HG03571 (cell line): ENCODE data around the gene BRD4.

Source experiments
- ATAC-seq: cut with Tn5 transposase; IDR thresholded peaks from one replicate; pipeline ENCODE4 v1.9.1; 2021; ENCODE audit not compliant: unreplicated experiment

BRD4 gene

GRCh38 chr19:15250640-15250993 lies 81.7 kb downstream of the BRD4 start:
- ATAC-seq: no peak

- no peak for ATAC-seq
Observed at GRCh38 chr19:15249972-15250639, 82.2 kb downstream of the BRD4 start.

DNA sequence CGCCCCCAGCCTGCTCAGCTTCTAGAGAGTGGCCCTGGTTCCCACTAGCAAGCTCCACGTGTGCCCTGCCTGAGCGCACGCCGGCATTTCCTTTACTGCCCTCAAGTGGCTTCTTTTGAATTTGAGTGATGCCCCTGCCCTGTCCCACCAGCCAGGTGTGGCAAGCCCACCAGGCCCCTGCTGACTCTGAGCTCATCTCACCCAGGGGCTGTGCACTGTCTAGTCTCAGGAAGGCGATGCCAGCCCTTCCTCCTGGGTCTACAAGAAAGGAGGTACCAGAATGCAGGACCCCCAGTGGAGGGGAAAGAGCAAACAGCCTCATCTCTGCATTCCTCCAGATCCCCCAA lies 82.8 kb downstream of the BRD4 start:
- no peak for ATAC-seq

- ATAC-seq: no peak
Observed at GRCh38 chr19:15248648-15249527, 83.5 kb downstream of the BRD4 start.

GRCh38 chr19:15248106-15248505 lies 84.2 kb downstream of the BRD4 start:
- no peak for ATAC-seq

- ATAC-seq: no peak
Observed at GRCh38 chr19:15247107-15248014, 85.0 kb downstream of the BRD4 start.

- no peak for ATAC-seq
Observed at GRCh38 chr19:15246198-15246481, 86.2 kb downstream of the BRD4 start.

DNA sequence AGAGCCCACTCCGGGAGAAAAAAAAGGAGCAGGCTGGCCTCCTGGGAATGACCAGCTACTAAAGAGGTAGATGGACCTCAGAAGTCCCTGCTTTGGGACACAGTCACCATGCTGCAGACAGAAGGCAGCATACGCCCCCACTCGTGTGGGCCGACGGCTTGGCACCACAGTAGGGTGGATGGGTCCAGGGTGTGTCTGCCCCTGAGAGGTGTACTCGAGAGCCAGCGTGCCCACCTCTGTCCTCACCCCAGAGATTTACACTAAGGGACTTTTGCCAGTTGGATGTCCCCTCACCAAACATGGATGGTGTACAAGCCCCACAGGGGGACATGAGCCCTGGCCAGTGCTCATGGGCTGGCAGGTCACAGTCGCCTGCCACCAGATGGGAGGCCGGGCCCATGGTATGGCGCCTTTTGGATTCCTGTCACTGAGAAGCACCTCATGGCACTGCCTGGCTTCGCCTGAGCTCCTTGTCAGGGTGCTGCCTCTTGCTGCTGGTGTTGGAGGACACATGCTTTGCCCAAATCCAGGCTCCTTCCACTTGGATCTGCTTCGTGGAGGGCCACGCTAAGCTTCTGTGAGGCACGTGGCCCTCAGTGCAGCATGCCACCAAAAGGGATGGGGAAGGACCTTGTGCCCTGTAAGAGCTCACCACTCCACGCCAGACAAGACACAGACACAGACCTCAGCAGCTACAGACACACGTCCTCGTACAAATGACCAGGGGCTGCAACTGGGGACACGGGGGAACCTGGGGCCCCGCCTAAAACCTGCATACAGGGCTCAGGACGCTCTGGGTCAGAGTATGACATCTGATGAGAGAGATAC lies 86.8 kb downstream of the BRD4 start:
- no peak for ATAC-seq

DNA sequence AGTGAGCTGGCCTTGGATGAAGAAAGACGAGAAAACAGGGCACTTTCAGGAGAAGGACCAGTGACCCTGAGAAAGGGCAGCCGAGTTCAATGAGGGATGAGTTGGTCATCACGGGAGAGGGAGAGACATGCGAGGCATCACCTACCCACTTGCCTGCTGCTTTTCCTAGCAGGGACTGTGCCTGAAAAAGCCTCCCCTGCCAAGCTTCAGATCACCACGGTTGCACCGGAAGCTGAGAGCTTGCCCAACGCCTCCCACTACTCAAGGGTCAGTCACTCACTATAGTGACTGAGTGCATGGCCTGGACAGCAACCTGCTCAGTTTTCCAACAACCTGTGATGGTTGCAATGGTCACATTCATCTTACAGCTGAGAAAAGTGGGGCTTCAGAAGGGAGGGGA lies 87.5 kb downstream of the BRD4 start:
- no peak for ATAC-seq

DNA sequence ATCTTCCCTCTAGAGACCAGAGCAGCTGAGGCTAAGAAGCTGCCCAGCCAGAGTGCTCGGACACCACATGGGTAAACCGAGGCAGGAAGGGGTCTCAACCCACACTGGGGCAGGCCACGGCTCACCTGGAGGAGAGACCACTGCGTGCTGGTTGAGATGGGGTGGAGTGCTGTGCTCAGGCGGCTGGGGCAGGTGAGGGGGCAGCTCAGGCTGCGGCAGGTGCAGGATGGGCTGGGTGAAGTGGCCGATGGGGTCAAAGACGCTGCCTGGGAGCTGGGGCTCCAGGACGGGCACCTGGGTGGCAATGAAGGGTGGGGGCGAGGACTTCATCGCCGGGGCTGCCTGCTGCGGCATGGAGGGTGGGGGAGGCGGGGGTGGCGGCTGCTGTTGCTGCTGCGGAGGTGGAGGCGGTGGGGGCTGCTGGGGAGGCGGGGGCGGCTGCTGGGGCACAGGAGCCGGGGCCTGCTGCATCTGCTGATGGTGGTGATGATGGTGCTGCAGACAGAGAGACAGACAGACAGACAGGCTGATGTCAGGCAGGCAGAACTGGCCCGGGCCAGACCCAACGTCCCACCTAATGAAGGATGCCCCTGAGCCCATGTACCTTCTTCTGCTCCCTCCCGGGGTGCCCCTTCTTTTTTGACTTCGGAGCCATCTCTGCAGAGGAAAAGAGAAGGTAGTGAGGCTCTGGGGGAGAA lies 88.1 kb downstream of the BRD4 start:
- no peak for ATAC-seq

DNA sequence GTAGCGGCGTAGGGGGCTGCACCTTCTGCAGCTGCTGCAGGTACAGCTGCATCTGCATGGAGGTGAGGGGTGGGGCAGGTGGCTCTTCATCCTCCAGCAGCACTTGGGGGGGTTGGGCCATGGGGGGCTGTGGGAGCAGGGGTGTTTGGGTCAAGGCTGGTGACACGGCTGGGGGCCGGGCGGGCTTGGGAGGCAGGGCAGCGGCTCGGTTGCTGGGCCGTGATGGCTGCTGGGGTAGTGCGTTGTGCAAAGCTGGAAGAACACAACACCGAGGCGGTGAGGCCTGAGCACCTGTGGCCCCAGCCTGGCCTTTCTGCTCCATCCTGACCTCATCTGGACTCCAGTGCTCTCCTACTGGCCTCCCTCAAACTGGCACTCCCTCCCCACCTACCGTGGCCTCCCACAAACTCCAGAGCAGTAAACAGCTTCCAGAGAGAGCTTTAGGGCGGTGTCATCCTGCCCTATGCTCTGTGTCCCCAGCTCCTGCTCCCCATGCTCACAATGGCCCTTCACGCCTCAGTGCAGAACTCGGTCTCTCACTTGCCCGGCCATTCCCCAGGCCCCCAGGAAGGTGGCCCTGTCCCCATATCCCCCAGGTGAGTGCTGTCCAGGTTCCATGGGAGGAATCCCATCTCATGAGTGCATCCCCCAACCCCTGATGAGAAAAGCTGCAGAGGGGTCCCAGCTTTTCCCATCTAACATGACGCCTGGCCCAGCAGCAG lies 88.9 kb downstream of the BRD4 start:
- no peak for ATAC-seq

DNA sequence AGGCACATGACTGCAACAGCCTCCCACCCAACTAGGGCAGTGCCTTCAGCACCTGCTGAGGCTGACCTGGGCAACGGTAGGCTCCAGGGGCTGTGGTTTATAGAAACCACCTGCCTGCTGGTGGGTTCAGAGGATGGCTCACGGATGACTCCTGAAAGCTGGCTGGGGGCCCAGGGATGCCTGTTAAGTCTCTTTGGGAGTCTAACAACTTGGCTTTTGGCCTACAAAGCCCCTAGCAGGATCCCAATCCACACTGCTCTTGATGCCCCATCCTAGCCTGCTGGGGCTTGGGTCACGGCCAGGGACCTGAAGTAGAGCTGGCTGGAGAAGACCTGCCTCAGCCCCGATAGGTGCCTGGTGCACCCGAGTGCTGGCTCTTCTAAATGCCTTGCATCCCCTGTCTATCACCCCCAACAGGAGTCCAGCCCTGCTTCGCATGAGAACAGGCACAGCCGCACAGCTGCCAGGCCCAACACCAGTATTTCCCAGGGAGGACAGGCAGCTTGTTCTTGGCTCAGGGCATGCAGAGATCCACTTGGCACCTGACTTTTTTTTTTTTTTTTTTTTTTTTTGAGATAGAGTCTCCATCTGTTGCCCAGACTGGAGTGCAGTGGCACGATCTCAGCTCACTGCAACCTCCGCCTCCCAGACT lies 91.0 kb downstream of the BRD4 start:
- ATAC-seq: no peak

- no peak for ATAC-seq
Observed at GRCh38 chr19:15240515-15240914, 91.8 kb downstream of the BRD4 start.

DNA sequence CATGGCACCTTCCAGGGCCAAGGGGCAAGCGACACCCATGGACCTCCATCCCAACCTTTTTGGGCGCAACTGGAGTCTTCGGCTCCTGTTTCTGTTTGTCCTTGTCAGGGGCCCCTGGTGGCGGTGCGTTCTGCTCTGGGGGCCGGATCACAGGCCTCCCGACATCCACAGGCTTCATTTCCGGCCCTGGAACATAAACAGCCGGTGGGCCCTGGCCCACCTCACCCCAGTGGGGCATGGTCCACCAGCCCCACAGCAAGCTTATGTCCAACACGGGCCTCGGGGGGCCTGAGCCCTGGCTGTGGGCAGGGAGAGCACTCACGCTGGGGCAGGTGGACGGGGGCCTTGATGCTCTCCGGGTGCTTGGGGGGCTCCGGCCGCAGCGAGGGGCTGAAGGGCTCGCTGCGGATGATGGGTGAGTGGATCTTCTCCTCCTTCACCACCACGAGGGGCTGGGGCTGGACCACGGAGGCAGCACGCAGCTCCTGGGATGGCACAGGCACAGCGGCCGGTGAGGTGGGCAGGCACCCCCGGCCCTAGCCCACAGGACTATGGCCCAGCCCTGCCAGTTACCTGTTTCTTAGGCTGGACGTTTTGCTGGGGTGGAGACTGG lies 92.9 kb downstream of the BRD4 start:
- ATAC-seq: no peak

DNA sequence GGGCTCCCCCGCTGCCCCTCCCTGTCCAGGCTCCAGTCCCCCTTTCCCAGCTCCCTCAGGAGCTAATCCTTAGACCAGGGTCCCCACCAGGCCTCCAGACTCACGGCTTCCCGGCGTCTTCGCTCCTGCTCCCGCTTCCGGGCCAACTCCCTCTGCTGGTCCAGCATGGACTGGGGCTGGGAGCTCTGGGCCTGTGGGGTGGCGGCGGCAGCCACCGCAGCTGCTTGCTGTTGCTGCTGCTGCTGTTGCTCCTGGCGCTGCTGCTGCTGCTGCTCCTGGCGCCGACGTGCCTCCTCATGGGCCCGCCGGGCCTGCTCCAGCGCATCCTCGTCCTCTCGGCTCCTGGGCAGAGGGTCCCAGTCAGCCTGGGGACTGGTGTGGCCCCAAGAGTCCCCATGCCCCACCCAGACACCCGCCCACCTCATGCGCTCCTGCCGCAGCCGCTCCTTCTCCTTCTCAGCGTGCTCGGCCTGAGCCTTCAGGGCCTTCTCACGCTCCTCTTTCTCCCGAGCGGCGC lies 93.6 kb downstream of the BRD4 start:
- ATAC-seq: no peak

DNA sequence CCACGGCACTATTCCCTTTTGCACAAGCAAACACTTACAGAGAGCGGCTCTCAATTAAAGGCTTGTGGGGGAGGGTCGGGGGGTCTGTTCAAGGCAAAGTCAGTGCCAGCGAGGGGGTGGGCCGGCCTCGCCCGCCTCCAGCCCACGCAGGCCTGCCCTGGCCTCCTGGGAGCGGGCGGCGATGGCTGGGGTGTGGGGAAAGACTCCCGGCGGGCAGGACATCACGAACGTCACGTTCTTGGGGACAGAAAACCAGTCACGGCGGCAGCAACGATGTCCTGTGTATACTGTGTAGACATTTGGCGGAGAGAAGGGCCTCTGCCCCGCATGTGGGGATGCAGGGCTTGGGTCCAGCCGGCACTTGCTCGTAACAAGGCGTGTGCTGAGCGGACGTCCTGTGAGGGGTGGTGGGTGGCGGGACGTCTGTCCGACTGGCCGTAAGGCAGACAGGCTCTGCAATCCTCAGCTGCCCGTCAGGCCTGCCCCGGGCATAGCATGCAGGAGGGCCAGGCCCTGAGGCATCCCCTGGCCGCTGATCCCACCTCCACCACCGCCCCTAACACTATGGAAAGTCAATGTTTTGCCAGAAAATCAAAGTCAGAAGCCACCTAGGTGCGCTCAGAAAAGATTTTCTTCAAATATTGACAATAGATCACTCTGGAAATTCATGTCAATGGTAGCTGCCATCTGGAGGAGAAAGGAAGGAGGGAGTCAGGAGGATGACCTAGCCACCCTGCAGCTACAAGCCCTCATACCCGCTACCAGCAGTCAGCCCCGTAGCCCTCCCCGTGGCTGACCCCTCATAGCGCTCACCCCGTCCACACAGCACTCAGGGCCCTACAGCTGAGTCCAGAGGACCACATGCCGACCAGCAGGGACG lies 94.3 kb downstream of the BRD4 start:
- ATAC-seq: no peak

DNA sequence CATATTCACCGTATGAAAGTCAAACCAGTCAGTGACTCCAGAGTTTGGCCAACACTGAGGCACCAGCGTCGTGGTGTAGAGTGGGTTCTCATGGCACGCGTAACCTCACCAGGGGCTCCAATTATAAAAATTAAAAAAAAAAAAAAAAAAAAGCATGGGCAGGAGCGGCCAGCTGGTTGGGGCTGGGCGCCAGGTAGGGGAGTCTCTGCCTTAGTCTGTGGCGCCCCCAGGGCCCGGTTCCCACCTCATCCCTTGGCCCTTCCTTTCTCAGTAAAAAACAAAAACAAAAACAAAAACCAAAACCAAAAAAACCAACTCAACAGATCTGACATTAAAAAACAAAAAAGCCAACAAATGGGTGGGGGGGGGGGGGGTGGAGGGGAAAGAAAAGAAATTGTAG lies 95.5 kb downstream of the BRD4 start:
- ATAC-seq: no peak

DNA sequence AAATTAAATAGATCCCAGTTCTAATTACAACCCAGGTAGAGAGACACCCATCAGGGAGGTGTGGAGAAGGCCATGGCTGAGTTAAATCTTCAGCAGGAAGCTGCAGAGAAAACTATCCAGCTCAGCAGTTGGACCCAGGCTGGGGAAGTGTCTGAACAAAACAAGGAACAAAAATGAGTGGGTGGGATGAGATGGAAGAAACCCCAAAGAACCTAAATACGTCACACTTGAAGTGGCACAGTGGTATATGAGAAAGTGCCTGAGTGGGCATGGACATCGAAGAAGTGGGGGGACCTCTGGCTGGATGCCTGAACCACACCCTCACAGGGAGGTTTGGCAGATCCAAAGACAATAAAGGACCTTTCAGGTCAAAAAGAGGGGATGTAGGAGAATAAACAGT lies 96.6 kb downstream of the BRD4 start:
- ATAC-seq: no peak
